ENCODE measurements around the gene SCMH1. TPM values are rescaled to one million over a fixed set of nuclear protein-coding genes. Genes with fewer than 3 reads are reported as not detected.
"Not testable (repeated sequence)": the region's sequence is repeated elsewhere in the genome, so short reads cannot be mapped to it uniquely, and the experiment has no call there.

The SCMH1 gene
- total RNA-seq, 1 experiment from 2014 or later, result 16.5 TPM

DNA sequence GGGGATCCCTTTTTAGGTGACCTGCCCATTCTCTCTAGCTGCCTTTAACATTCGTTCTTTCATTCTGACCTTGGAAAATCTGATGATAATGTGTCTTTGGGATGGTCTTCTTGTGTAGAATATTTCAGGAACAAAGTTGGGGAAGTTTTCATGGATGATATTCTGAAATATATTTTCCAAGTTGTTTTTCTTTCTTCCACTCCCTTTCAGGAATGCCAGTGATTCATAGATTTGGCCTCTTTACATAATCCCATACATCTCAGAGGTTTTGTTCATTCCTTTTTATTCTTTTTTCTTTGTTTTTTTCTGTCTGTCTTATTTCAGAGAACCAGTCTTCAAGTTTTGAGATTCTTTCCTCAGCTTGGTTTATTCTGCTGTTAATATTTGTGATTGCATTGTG lies 13.9 kb upstream of the SCMH1 start:
- Mint-ChIP-seq H3K27me3 (ENCODE audit: low read depth) (peaks cover 22% of the 10 kb centered on the region), H3K36me3 (ENCODE audit: insufficient read depth in 1 of 3, low read depth in 3 of 3) (peaks cover 0 to 4% (median 0%) of the 10 kb centered on the region in 3 experiments; a peak in 1 of 7 replicates), H3K9me3 (peaks cover 9 to 13% of the 10 kb centered on the region in 2 experiments; a peak in 4 of 5 replicates), H3K27ac (no peak overlapping the region), H3K4me1 (peaks cover 4 to 5% of the 10 kb centered on the region in 2 experiments; a peak in 3 of 4 replicates), H3K4me3 (no peak overlapping the region)
- no peak overlapping the region for H3K14ac ChIP-seq (ENCODE audit: insufficient read depth, low read length)
- H3K4ac ChIP-seq (ENCODE audit: low read depth, low read length), result no peak overlapping the region
- no peak overlapping the region for H2BK5ac ChIP-seq (ENCODE audit: insufficient read length, low read length)
- H3K79me1 ChIP-seq (ENCODE audit: insufficient read depth, low read depth, low read length, poor library complexity, severe bottlenecking), result no peaks in the 10 kb centered on the region
- H3K23me2 ChIP-seq (ENCODE audit: insufficient read length, low read depth, low read length, poor library complexity, severe bottlenecking), result no peaks in the 10 kb centered on the region
- H2BK20ac ChIP-seq (ENCODE audit: low read depth, low read length, poor library complexity, severe bottlenecking), result no peak overlapping the region
- no peak overlapping the region for H3K27ac ChIP-seq (ENCODE audit: insufficient read length, low read depth, low read length)
- H3K79me2 ChIP-seq (ENCODE audit: insufficient read depth, low read length), result no peaks in the 10 kb centered on the region
- DNase-seq, result no peak
- H2BK120ac ChIP-seq (ENCODE audit: low read depth, low read length, poor library complexity, severe bottlenecking), result no peak overlapping the region
- H3K9me3 ChIP-seq (ENCODE audit: control insufficient read depth, low read depth, low read length), result no peaks in the 10 kb centered on the region
- H2AK5ac ChIP-seq (ENCODE audit: insufficient read length, low read length), result no peak overlapping the region
- no peak overlapping the region for H2BK15ac ChIP-seq (ENCODE audit: low read depth, low read length)
- H3K4me2 ChIP-seq (ENCODE audit: insufficient read depth, insufficient read length, low read length), result no peak overlapping the region
- no peak overlapping the region for H3K18ac ChIP-seq (ENCODE audit: insufficient read length, low read depth, low read length)
- H3K27me3 ChIP-seq (ENCODE audit: insufficient read depth, low read length), result no peaks in the 10 kb centered on the region
- no peak overlapping the region for H4K91ac ChIP-seq (ENCODE audit: insufficient read length, low read depth, low read length)
- H4K8ac ChIP-seq (replicated peaks; ENCODE audit: insufficient read length, low read depth, low read length), result no peak overlapping the region
- H2BK12ac ChIP-seq (ENCODE audit: insufficient read length, low read depth, low read length), result no peak overlapping the region
- no peak for TF ChIP-seq CTCF (conservative IDR thresholded peaks at IDR 0.05)
- H3K23ac ChIP-seq (ENCODE audit: insufficient read length, low read depth, low read length), result no peak overlapping the region
- H3K56ac ChIP-seq (ENCODE audit: insufficient read length, low read depth, low read length), result no peak overlapping the region
- H4K5ac ChIP-seq (ENCODE audit: insufficient read length, low read depth, low read length), result no peak overlapping the region
- H3T11ph ChIP-seq (ENCODE audit: low read length), result no peak overlapping the region
- no peak overlapping the region for H3K9ac ChIP-seq (ENCODE audit: extremely low read depth, insufficient read length, low read length)
- no peaks in the 10 kb centered on the region for H4K20me1 ChIP-seq (ENCODE audit: control insufficient read depth, insufficient read depth, insufficient read length)
- no peak overlapping the region for H2AFZ ChIP-seq (ENCODE audit: low read length)
- WGBS (ENCODE audit: extremely low coverage, insufficient read length, low lambda C conversion rate), result no CpG with 5 or more reads among the region's 1 CpG
- no peaks in the 10 kb centered on the region for H3K4me1 ChIP-seq (ENCODE audit: insufficient read depth, low read length)

DNA sequence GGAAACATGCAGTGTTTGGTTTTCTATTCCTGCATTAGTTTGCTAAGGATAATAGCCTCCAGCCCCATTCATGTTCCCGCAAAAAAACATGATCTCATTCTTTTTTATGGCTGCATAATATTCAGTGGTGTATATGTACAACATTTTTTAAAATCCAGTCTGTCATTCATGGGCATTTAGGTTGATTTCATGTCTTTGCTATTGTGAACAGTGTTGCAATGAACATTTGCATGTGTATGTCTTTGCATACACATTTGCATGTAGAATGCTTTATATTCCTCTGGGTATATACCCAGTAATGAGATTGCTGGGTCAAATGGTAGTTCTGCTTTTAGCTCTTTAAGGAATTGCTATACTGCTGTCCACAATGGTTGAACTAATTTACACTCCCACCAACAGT lies 9.0 kb upstream of the SCMH1 start:
- H3K4me3 Mint-ChIP-seq; H2BK12ac ChIP-seq (ENCODE audit: insufficient read length, low read depth, low read length); H3K27me3 ChIP-seq (ENCODE audit: insufficient read depth, low read length); H3K18ac ChIP-seq (ENCODE audit: insufficient read length, low read depth, low read length); H2BK5ac ChIP-seq (ENCODE audit: insufficient read length, low read length); H3K79me2 ChIP-seq (ENCODE audit: insufficient read depth, low read length); H3T11ph ChIP-seq (ENCODE audit: low read length); H3K4me1 ChIP-seq (ENCODE audit: insufficient read depth, low read length); H3K4me1 Mint-ChIP-seq; H2AK5ac ChIP-seq (ENCODE audit: insufficient read length, low read length); H3K4ac ChIP-seq (ENCODE audit: low read depth, low read length); H3K79me1 ChIP-seq (ENCODE audit: insufficient read depth, low read depth, low read length, poor library complexity, severe bottlenecking); H4K5ac ChIP-seq (ENCODE audit: insufficient read length, low read depth, low read length); H3K27ac Mint-ChIP-seq; DNase-seq; H2AFZ ChIP-seq (ENCODE audit: low read length); H4K20me1 ChIP-seq (ENCODE audit: control insufficient read depth, insufficient read depth, insufficient read length); H3K56ac ChIP-seq (ENCODE audit: insufficient read length, low read depth, low read length); H3K23ac ChIP-seq (ENCODE audit: insufficient read length, low read depth, low read length); H3K4me2 ChIP-seq (ENCODE audit: insufficient read depth, insufficient read length, low read length); H3K14ac ChIP-seq (ENCODE audit: insufficient read depth, low read length); H4K8ac ChIP-seq (replicated peaks; ENCODE audit: insufficient read length, low read depth, low read length); H3K36me3 Mint-ChIP-seq (ENCODE audit: insufficient read depth in 1 of 3, low read depth in 3 of 3); H2BK20ac ChIP-seq (ENCODE audit: low read depth, low read length, poor library complexity, severe bottlenecking); H3K23me2 ChIP-seq (ENCODE audit: insufficient read length, low read depth, low read length, poor library complexity, severe bottlenecking); H3K27ac ChIP-seq (ENCODE audit: insufficient read length, low read depth, low read length); H2BK120ac ChIP-seq (ENCODE audit: low read depth, low read length, poor library complexity, severe bottlenecking); H2BK15ac ChIP-seq (ENCODE audit: low read depth, low read length); H3K9me3 ChIP-seq (ENCODE audit: control insufficient read depth, low read depth, low read length); H4K91ac ChIP-seq (ENCODE audit: insufficient read length, low read depth, low read length); H3K9ac ChIP-seq (ENCODE audit: extremely low read depth, insufficient read length, low read length): not testable (repeated sequence)
- Mint-ChIP-seq H3K27me3 (ENCODE audit: low read depth) (peaks cover 16% of the 10 kb centered on the region), H3K9me3 (peaks cover 9 to 13% of the 10 kb centered on the region in 2 experiments; a peak in 4 of 5 replicates)
- no CpG with 5 or more reads among the region's 1 CpG for WGBS (ENCODE audit: extremely low coverage, insufficient read length, low lambda C conversion rate)

Measured in H9 (cell line).